Measurements from ENCODE around the gene FASTKD1. TPM values are rescaled to one million over a fixed set of nuclear protein-coding genes. Genes with fewer than 3 reads are reported as not detected.

FASTKD1 gene
- total RNA-seq, 2 donors from 2014 or later: 22.6 to 26.7 TPM

DNA sequence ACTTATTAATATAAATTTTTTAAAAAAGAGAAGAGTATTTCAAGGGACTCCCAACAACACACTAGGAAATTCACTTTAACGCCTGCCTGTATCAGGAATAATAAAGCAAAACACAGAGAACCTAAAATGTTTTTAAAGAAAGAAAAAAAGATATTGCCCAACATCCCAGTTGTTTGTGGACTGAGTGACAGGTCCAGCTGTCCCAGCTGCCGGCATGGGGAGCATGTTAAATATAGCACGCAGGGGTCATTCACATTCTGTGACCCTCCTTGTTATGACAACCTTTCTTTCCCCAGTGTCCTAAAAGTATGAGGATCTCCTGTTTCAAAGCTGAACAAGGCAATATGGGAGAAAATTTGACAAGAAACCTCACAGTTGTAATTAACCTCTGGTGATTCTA, 59.7 kb downstream of the FASTKD1 start:
- no peak for DNase-seq (ENCODE audit: low spot score)
- TF ChIP-seq, protein P1, sequence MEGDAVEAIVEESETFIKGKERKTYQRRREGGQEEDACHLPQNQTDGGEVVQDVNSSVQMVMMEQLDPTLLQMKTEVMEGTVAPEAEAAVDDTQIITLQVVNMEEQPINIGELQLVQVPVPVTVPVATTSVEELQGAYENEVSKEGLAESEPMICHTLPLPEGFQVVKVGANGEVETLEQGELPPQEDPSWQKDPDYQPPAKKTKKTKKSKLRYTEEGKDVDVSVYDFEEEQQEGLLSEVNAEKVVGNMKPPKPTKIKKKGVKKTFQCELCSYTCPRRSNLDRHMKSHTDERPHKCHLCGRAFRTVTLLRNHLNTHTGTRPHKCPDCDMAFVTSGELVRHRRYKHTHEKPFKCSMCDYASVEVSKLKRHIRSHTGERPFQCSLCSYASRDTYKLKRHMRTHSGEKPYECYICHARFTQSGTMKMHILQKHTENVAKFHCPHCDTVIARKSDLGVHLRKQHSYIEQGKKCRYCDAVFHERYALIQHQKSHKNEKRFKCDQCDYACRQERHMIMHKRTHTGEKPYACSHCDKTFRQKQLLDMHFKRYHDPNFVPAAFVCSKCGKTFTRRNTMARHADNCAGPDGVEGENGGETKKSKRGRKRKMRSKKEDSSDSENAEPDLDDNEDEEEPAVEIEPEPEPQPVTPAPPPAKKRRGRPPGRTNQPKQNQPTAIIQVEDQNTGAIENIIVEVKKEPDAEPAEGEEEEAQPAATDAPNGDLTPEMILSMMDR (IDR thresholded peaks at IDR 0.05): no peak
- H3K4me3 ChIP-seq: no peak overlapping the region
- H3K27ac ChIP-seq: peak overlapping the region in 1 of 2 donors; percentile 80
- no peaks in the 10 kb centered on the region for H3K27me3 ChIP-seq
- peaks cover 0 to 7% of the 10 kb centered on the region in 2 donors for H3K4me1 ChIP-seq
- H3K36me3 ChIP-seq: no peaks in the 10 kb centered on the region
- H3K9me3 ChIP-seq: no peaks in the 10 kb centered on the region

DNA sequence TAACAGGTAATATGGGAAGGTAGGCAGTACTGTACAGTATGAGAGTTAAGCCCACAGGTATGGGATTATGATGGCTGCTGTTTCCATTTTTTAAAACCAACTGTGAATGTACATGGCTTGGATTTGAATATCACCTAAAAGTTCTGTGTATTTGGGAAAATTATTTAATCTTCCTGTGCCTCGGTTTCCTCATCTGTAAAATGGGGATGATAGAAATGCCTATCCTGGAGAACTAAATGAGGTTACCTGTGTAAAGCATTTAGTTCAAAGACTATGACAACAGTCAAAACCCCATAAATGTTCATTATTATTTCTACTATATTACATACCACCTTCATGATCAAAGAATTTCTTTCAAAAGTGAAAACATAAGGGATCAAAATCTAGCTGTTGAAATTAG, 60.6 kb downstream of the FASTKD1 start:
- H3K4me3 ChIP-seq: no peak overlapping the region
- TF ChIP-seq, protein P1 (IDR thresholded peaks at IDR 0.05): no peak
- no peaks in the 10 kb centered on the region for H3K9me3 ChIP-seq
- no peaks in the 10 kb centered on the region for H3K27me3 ChIP-seq
- H3K4me1 ChIP-seq: peaks cover 0 to 9% of the 10 kb centered on the region in 2 donors
- peak overlapping the region in 1 of 2 donors; percentile 80 for H3K27ac ChIP-seq
- no peak for DNase-seq (ENCODE audit: low spot score)
- no peaks in the 10 kb centered on the region for H3K36me3 ChIP-seq

DNA sequence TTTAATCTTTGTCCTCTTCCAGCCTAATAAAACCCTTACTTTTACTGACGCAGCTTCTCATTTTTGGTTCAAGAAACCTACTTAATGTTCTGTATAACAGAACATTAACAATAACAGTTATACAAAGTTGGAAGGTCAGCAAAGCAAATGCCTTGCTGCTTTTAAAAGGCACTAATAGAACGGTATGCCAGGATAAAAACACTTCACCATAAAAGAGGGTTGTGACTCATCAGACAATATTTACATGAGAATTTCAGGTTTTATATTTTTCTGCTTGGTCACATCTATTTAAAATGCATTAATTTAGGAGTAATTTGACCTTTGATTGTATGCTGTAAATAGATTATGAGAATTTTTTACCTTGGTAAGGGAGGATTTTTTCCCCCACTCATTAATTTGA, 61.1 kb downstream of the FASTKD1 start:
- Histone ChIP-seq H3K27me3 (no peaks in the 10 kb centered on the region), H3K9me3 (no peaks in the 10 kb centered on the region), H3K4me3 (peak overlapping the region; percentile 40 to 41), H3K4me1 (peaks cover 0 to 9% of the 10 kb centered on the region in 2 donors), H3K27ac (peak overlapping the region; percentile 60 to 80), H3K36me3 (no peaks in the 10 kb centered on the region)
- DNase-seq (ENCODE audit: low spot score): no peak
- TF ChIP-seq, protein P1 (IDR thresholded peaks at IDR 0.05): no peak

DNA sequence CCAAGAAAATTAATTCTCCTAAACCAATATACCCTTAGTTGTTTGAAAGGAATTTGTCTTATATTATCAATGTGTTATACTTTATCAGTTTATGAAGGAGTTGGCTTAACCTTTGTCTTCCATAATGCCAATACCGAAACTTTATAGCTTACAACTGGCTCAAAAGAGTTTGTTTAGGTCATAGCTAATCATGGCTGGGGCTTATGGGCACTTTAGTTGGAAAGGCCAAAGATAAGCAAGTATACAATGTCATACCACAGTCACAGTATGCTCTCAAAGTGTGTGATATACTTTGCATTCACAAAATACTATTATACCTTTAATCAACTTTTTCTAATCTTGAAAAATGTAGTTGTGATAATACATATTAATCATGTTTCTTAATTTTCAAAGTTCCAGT, 61.8 kb downstream of the FASTKD1 start:
- H3K4me1 ChIP-seq: peaks cover 0 to 9% of the 10 kb centered on the region in 2 donors
- peak overlapping the region; percentile 60 to 80 for H3K27ac ChIP-seq
- peak overlapping the region; percentile 40 to 41 for H3K4me3 ChIP-seq
- no peaks in the 10 kb centered on the region for H3K27me3 ChIP-seq
- H3K9me3 ChIP-seq: no peaks in the 10 kb centered on the region
- no peak for DNase-seq (ENCODE audit: low spot score)
- no peaks in the 10 kb centered on the region for H3K36me3 ChIP-seq
- TF ChIP-seq, protein P1 (IDR thresholded peaks at IDR 0.05): no peak

DNA sequence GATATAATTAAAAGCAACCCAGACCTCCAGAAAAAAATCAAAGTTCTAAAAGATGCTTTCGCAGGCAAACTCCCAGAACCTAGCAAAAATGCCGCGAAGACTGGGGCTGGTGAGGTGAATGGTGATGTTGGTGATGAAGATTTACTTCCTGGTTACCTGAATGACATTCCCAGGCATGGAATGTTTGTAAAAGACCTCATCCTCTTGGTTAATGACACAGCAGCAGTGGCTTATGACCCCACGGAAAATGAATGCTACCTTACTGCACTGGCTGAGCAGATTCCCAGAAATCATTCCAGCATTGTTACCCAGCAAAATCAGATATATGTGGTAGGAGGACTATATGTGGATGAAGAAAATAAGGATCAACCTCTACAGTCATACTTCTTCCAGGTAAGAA, 63.2 kb downstream of the FASTKD1 start:
- H3K9me3 ChIP-seq: no peaks in the 10 kb centered on the region
- no peaks in the 10 kb centered on the region for H3K27me3 ChIP-seq
- no peak for DNase-seq (ENCODE audit: low spot score)
- peaks cover 0 to 9% of the 10 kb centered on the region in 2 donors for H3K4me1 ChIP-seq
- H3K27ac ChIP-seq: peak overlapping the region; percentile 68 to 80
- TF ChIP-seq, protein P1 (IDR thresholded peaks at IDR 0.05): no peak
- no peaks in the 10 kb centered on the region for H3K36me3 ChIP-seq
- H3K4me3 ChIP-seq: peak overlapping the region; percentile 40 to 41

DNA sequence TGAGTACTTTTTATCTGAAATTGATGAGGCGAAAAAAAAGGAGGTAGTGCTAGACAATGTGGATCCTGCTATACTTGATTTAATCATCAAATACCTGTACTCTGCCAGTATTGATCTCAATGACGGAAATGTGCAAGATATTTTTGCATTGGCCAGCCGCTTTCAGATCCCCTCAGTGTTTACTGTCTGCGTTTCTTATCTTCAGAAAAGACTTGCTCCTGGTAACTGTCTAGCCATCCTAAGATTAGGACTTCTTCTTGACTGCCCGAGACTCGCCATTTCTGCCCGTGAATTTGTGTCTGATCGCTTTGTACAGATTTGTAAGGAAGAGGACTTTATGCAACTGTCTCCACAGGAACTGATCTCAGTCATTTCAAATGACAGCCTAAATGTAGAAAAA, 63.7 kb downstream of the FASTKD1 start:
- Histone ChIP-seq H3K9me3 (no peaks in the 10 kb centered on the region), H3K27me3 (no peaks in the 10 kb centered on the region), H3K27ac (peak overlapping the region; percentile 68 to 80), H3K36me3 (no peaks in the 10 kb centered on the region), H3K4me3 (peak overlapping the region; percentile 40 to 41), H3K4me1 (peaks cover 0 to 9% of the 10 kb centered on the region in 2 donors)
- TF ChIP-seq, protein P1 (IDR thresholded peaks at IDR 0.05): no peak
- DNase-seq (ENCODE audit: low spot score): no peak
